Left cardiac atrium (tissue), 4 donors: ENCODE measurements around the gene CLDN5. TPM values are rescaled to one million over a fixed set of nuclear protein-coding genes. Genes with fewer than 3 reads are reported as not detected.

Source experiments
- ATAC-seq, 2 donors: fragments of 200-7000 bp; cut with Tn5 transposase; one replicate each; pipeline ENCODE4 v1.9.1; 2020; ENCODE audit warnings: mild to moderate bottlenecking in 2 of 2, moderate library complexity in 2 of 2
- DNase-seq: peaks from one replicate; pipeline ENCODE4 v3.0.0-alpha.2; 2020
- intact Hi-C, 2 donors: fragments of 100-400 bp; cut with DNase I; formaldehyde crosslinking; loops; one replicate each; pipeline versions ENCODE4 v1.14.1 to v1.15.1; 2022 to 2023
- total RNA-seq, 2 donors: library from RNA; stranded (reverse); fragmentation: NEBNext Ultra II Directional; extraction: Animal tissue kit (Norgen Biotek cat#: 25700); gene quantifications; one replicate each; pipeline ENCODE4 v1.2.1, GENCODE V29; 2021
- donor health status: DM: no; HTN: yes; CAD: no.
- donor health status: DM: no; HTN: yes; CAD: no; lungs with severe emphysema.
- donor health status: DM: yes; HTN: yes; CAD: no.
- donor health status: Dilated cardiomyopathy.

The CLDN5 gene
- total RNA-seq, 2 donors from 2014 or later, result 23.3 to 42.1 TPM

GRCh38 chr22:19476023-19476422 is 48.2 kb downstream of the CLDN5 start:
- intact Hi-C loops, result no loop called here
- ATAC-seq (no peak), DNase-seq (no peak)

- no peak for ATAC-seq
Measured at GRCh38 chr22:19473578-19473977, 50.6 kb downstream of the CLDN5 start.

More at GRCh38 chr22:19473578-19473977, 50.6 kb downstream of the CLDN5 start:
- intact Hi-C loops, result no loop called here
- DNase-seq, result no peak

Other genes starting within 250 kb of the CLDN5 start
- 10 to 100 TPM; 16.0 to 20.5 TPM for gene CLTCL1, start 232.7 kb downstream of the CLDN5 start, total RNA-seq
- gene HIRA, start 92.7 kb downstream of the CLDN5 start, total RNA-seq, result 10 to 100 TPM; 15.3 to 22.1 TPM
- 10 to 100 TPM; 30.2 to 32.2 TPM for gene MRPL40, start 91.9 kb downstream of the CLDN5 start, total RNA-seq
- gene C22orf39, start 76.7 kb downstream of the CLDN5 start, total RNA-seq, result 10 to 100 TPM; 38.3 to 48.0 TPM
- 10 to 100 TPM; 43.8 to 46.9 TPM for gene UFD1, start 45.2 kb downstream of the CLDN5 start, total RNA-seq
- 1 to 10 TPM in 1 of 2 donors, under 1 TPM in 1; 0.34 to 2.1 TPM for gene CDC45, start 44.5 kb downstream of the CLDN5 start, total RNA-seq
- 100 to 1,000 TPM; 118 to 127 TPM for gene SEPTIN5, start 190.1 kb upstream of the CLDN5 start, total RNA-seq
- gene GP1BB, start 199.1 kb upstream of the CLDN5 start, total RNA-seq, result not detected
- 1 to 10 TPM in 1 of 2 donors, under 1 TPM in 1; 0.47 to 2.4 TPM for gene TBX1, start 236.4 kb upstream of the CLDN5 start, total RNA-seq